Panc1 (cell line): Measurements from ENCODE around the gene TLDC2. TPM values are rescaled to one million over a fixed set of nuclear protein-coding genes. Genes with fewer than 3 reads are reported as not detected.
"Not testable (repeated sequence)": the region's sequence is repeated elsewhere in the genome, so short reads cannot be mapped to it uniquely, and the experiment has no call there.

Source experiments
- ATAC-seq: fragments of 200-7000 bp; cut with Tn5 transposase; 2 replicates; pipeline ENCODE4 v1.9.1; 2020; ENCODE audit warnings: mild to moderate bottlenecking, moderate library complexity
- BruUV-seq: library from RNA; stranded (reverse); fragments of 400-500 nt; replicated peaks from 2 replicates; lab custom pipeline; 2021; lab: Mats Ljungman, UMichigan
- CTCF ChIA-PET: fragments of 300-600 bp; sonication (Branson Sonifier 250); formaldehyde crosslinking; loops from one replicate; lab custom pipeline; 2022; ENCODE audit warnings: antibody characterized with exemption; lab: Charles Lee
- POLR2A ChIA-PET: fragments of 300-600 bp; sonication (Branson Sonifier 250); formaldehyde crosslinking; loops from one replicate; lab custom pipeline; 2022; ENCODE audit warnings: antibody characterized with exemption; lab: Charles Lee
- DNase-seq: peaks from one replicate; pipeline ENCODE4 v3.0.0-alpha.2; 2010; ENCODE audit warnings: low read depth, low spot score
- H3K27ac ChIP-seq: 2 replicates; pipeline ENCODE4 v1.5.1; 2011; ENCODE audit warnings: mild to moderate bottlenecking, low read length, inconsistent platforms
- H3K27me3 ChIP-seq: fragments of 200-500 bp; sonication (Bioruptor generic); 2 replicates; pipeline ENCODE4 v1.6.0; 2014; ENCODE audit warnings: low read length, inconsistent platforms; ENCODE audit not compliant: control insufficient read depth, insufficient read depth
- H3K36me3 ChIP-seq: fragments of 200-500 bp; sonication (Bioruptor generic); 2 replicates; pipeline ENCODE4 v1.5.1; 2014; ENCODE audit warnings: inconsistent platforms, mild to moderate bottlenecking, low read length, moderate library complexity; ENCODE audit not compliant: control insufficient read depth, insufficient read depth
- H3K4me1 ChIP-seq: 2 replicates; pipeline ENCODE4 v1.5.1; 2011; ENCODE audit warnings: inconsistent platforms, mild to moderate bottlenecking, low read length, moderate library complexity; ENCODE audit not compliant: control insufficient read depth, insufficient read depth
- H3K4me3 ChIP-seq, 2 experiments: 2 replicates each; pipeline ENCODE4 v1.5.1; 2011 to 2012; ENCODE audit warnings: low read depth in 2 of 2, low read length in 2 of 2, mild to moderate bottlenecking in 2 of 2, inconsistent platforms in 1 of 2, moderate library complexity in 1 of 2
- H3K9me3 ChIP-seq: fragments of 200-500 bp; sonication (Bioruptor generic); 2 replicates; pipeline ENCODE4 v1.5.1; 2014; ENCODE audit warnings: low read depth, mild to moderate bottlenecking, inconsistent platforms, low read length, moderate library complexity; ENCODE audit not compliant: control insufficient read depth, insufficient read depth
- CTCF ChIP-seq: fragments of 450-650 bp; IDR thresholded peaks from 2 replicates; pipeline ENCODE4 v1.5.1; 2017; ENCODE audit warnings: mild to moderate bottlenecking
- POLR2AphosphoS5 ChIP-seq: IDR thresholded peaks from 2 replicates; pipeline ENCODE4 v1.6.1; 2012; ENCODE audit warnings: mild to moderate bottlenecking, low read depth, low read length, moderate library complexity
- SIN3A ChIP-seq: IDR thresholded peaks from 2 replicates; pipeline ENCODE4 v1.6.1; 2012; ENCODE audit warnings: low read depth, mild to moderate bottlenecking, low read length, moderate library complexity, borderline replicate concordance; ENCODE audit not compliant: insufficient read depth
- TCF7L2 ChIP-seq: IDR thresholded peaks from 2 replicates; pipeline ENCODE4 v1.6.1; 2011; ENCODE audit warnings: mild to moderate bottlenecking, low read depth, low read length, inconsistent platforms
- in situ Hi-C: cut with HindIII; loops from 2 replicates; pipeline ENCODE4 v1.10.0; 2016; ENCODE audit warnings: low sequenced_read_pairs, low pct_unique_long_range_greater_than_20kb
- intact Hi-C: fragments of 100-400 bp; cut with micrococcal nuclease; formaldehyde crosslinking; loops from one replicate; pipeline ENCODE4 v1.10.0; 2022; ENCODE audit not compliant: unreplicated experiment
- total RNA-seq: library from RNA; stranded (reverse); gene quantifications from one replicate; pipeline ENCODE4 v1.2.1, GENCODE V29; 2021; ENCODE audit not compliant: unreplicated experiment
- TF ChIP-seq, protein P1 (sequence below), 2 experiments: IDR thresholded peaks; 2 replicates each; pipeline ENCODE4 v1.6.1; 2011 to 2012; ENCODE audit warnings: low read depth in 2 of 2, control low read depth in 1 of 2, low read length in 1 of 2, mild to moderate bottlenecking in 1 of 2, moderate library complexity in 1 of 2; ENCODE audit not compliant: insufficient read depth in 1 of 2

The TLDC2 gene
- total RNA-seq, 1 experiment from 2014 or later = not detected

GRCh38 chr20:36895036-36895435, 19.1 kb downstream of the TLDC2 start:
- ChIA-PET CTCF (interaction anchor here (0.5 kb wide), 1 partner anchor 15 kb away, joined by 5 read pairs; no protein-coding TSS in a partner anchor), POLR2A (interaction anchor here (0.6 kb wide), 1 partner anchor 220 kb away, joined by 15 read pairs; no protein-coding TSS in a partner anchor)
- no peaks in the 10 kb centered on the region for H3K27me3 ChIP-seq
- DNase-seq (no peak), ATAC-seq (no peak)
- no peaks in the 10 kb centered on the region for H3K9me3 ChIP-seq
- H3K4me1 ChIP-seq = no peaks in the 10 kb centered on the region
- no TSS peak for BruUV-seq
- no peak overlapping the region for H3K27ac ChIP-seq
- H3K4me3 ChIP-seq = no peak overlapping the region
- in situ Hi-C loops (no loop called here), intact Hi-C loops (no loop called here)
- TF ChIP-seq POLR2AphosphoS5 = no peak
- TF ChIP-seq TCF7L2 = no peak
- no peak for TF ChIP-seq SIN3A
- no peak for TF ChIP-seq CTCF
- TF ChIP-seq, protein P1, sequence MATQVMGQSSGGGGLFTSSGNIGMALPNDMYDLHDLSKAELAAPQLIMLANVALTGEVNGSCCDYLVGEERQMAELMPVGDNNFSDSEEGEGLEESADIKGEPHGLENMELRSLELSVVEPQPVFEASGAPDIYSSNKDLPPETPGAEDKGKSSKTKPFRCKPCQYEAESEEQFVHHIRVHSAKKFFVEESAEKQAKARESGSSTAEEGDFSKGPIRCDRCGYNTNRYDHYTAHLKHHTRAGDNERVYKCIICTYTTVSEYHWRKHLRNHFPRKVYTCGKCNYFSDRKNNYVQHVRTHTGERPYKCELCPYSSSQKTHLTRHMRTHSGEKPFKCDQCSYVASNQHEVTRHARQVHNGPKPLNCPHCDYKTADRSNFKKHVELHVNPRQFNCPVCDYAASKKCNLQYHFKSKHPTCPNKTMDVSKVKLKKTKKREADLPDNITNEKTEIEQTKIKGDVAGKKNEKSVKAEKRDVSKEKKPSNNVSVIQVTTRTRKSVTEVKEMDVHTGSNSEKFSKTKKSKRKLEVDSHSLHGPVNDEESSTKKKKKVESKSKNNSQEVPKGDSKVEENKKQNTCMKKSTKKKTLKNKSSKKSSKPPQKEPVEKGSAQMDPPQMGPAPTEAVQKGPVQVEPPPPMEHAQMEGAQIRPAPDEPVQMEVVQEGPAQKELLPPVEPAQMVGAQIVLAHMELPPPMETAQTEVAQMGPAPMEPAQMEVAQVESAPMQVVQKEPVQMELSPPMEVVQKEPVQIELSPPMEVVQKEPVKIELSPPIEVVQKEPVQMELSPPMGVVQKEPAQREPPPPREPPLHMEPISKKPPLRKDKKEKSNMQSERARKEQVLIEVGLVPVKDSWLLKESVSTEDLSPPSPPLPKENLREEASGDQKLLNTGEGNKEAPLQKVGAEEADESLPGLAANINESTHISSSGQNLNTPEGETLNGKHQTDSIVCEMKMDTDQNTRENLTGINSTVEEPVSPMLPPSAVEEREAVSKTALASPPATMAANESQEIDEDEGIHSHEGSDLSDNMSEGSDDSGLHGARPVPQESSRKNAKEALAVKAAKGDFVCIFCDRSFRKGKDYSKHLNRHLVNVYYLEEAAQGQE (IDR thresholded peaks at IDR 0.05; ENCODE audit: insufficient read depth in 1 of 2, low read depth in 2 of 2, low read length in 1 of 2) = no peak
- no peaks in the 10 kb centered on the region for H3K36me3 ChIP-seq

DNA sequence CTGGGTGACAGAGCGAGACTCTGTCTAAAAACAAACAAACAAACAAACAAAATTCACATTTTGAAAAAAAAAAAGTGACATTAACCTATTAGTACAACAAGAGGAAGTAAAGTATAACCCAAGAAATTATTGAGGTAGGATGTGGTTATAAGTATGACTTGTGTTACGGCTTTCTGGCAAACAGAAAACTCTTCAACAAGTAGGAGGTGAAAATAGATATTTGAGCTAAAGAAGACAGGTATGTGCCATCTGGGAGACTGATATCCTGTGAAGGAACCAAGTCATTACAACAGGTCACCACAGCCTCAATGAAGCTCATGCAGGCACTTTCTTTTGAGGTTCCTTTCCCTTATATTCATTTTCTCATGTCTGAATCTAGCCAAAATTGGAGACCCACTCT, 28.8 kb downstream of the TLDC2 start:
- H3K36me3 ChIP-seq = no peaks in the 10 kb centered on the region
- no peak overlapping the region for H3K27ac ChIP-seq
- no peaks in the 10 kb centered on the region for H3K4me1 ChIP-seq
- in situ Hi-C loops (no loop called here), intact Hi-C loops (no loop called here)
- CTCF ChIA-PET = interaction anchor here (0.6 to 0.7 kb wide), 3 partner anchors 15 to 41 kb away, joined by 3 to 6 read pairs (median 4); a partner anchor contains a TSS
- DNase-seq (no peak), ATAC-seq (no peak)
- POLR2A ChIA-PET = interaction anchor here (0.5 kb wide), 1 partner anchor 256 kb away, joined by 10 read pairs; no protein-coding TSS in a partner anchor
- no peak for TF ChIP-seq TCF7L2
- no peak for TF ChIP-seq CTCF
- TF ChIP-seq POLR2AphosphoS5 = no peak
- TF ChIP-seq SIN3A = no peak
- TF ChIP-seq, protein P1 (IDR thresholded peaks at IDR 0.05; ENCODE audit: insufficient read depth in 1 of 2, low read depth in 2 of 2, low read length in 1 of 2) = no peak
- BruUV-seq = no TSS peak
- no peaks in the 10 kb centered on the region for H3K9me3 ChIP-seq
- no peaks in the 10 kb centered on the region for H3K27me3 ChIP-seq
- H3K4me3 ChIP-seq = no peak overlapping the region

DNA sequence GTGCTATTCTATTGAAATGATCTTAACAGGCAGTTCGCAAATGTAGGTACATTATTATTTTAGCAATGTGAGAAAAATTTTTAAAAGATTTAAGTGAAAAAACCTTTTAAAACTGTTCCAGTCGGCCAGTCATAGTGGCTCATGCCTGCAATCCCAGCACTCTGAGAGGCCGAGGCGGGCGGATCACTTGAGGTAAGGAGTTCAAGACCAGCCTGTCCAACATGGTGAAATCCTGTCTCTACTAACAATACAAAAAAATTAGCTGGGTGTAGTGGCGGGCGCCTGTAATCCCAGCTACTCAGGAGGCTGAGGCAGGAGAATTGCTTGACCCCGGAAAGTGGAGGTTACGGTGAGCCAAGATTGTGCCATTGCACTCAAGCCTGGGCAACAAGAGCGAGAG, 29.6 kb downstream of the TLDC2 start:
- in situ Hi-C loops, H3K9me3 ChIP-seq, H3K27ac ChIP-seq, H3K4me3 ChIP-seq, DNase-seq, H3K36me3 ChIP-seq, H3K27me3 ChIP-seq, BruUV-seq, H3K4me1 ChIP-seq, ATAC-seq, intact Hi-C loops, CTCF ChIA-PET, POLR2A ChIA-PET: not testable (repeated sequence)
